ENCODE measurements around the gene PRKCA.

The PRKCA gene

GRCh38 chr17:66416207-66416940, 114.0 kb downstream of the PRKCA start:
- TF ChIP-seq EP300 (IDR thresholded peaks at IDR 0.05; ENCODE audit: borderline replicate concordance) (no peak), CREB1 (IDR thresholded peaks at IDR 0.05; ENCODE audit: low read depth) (no peak), NFIC (IDR thresholded peaks at IDR 0.05) (no peak), EGR1 (IDR thresholded peaks at IDR 0.05) (no peak), TCF12 (IDR thresholded peaks at IDR 0.05; ENCODE audit: low read depth) (no peak), REST (IDR thresholded peaks at IDR 0.05; ENCODE audit: low read depth) (no peak), YY1 (IDR thresholded peaks at IDR 0.05; ENCODE audit: low read depth) (no peak), USF1 (IDR thresholded peaks at IDR 0.05) (no peak), TAF1 (IDR thresholded peaks at IDR 0.05; ENCODE audit: low read depth) (no peak), MAX (IDR thresholded peaks at IDR 0.05) (no peak), ZBTB7A (IDR thresholded peaks at IDR 0.05; ENCODE audit: low read depth) (no peak), TEAD4 (IDR thresholded peaks at IDR 0.05) (no peak), CEBPB (IDR thresholded peaks at IDR 0.05) (no peak), FOXM1 (IDR thresholded peaks at IDR 0.05; ENCODE audit: borderline replicate concordance, low read depth) (no peak), RAD21 (IDR thresholded peaks at IDR 0.05; ENCODE audit: low read depth) (no peak)

- TF ChIP-seq EP300 (IDR thresholded peaks at IDR 0.05; ENCODE audit: borderline replicate concordance) (no peak), TCF12 (IDR thresholded peaks at IDR 0.05; ENCODE audit: low read depth) (no peak), RAD21 (IDR thresholded peaks at IDR 0.05; ENCODE audit: low read depth) (no peak), FOXM1 (IDR thresholded peaks at IDR 0.05; ENCODE audit: borderline replicate concordance, low read depth) (no peak)
Measured at GRCh38 chr17:66417300-66417719, 114.9 kb downstream of the PRKCA start.

GRCh38 chr17:66420961-66421371, 118.6 kb downstream of the PRKCA start:
- TF ChIP-seq YY1 (IDR thresholded peaks at IDR 0.05; ENCODE audit: low read depth) (no peak), USF1 (IDR thresholded peaks at IDR 0.05) (no peak), TCF12 (IDR thresholded peaks at IDR 0.05; ENCODE audit: low read depth) (no peak), TAF1 (IDR thresholded peaks at IDR 0.05; ENCODE audit: low read depth) (no peak), FOXM1 (IDR thresholded peaks at IDR 0.05; ENCODE audit: borderline replicate concordance, low read depth) (no peak), RAD21 (IDR thresholded peaks at IDR 0.05; ENCODE audit: low read depth) (no peak)

- no peak for TF ChIP-seq EP300 (IDR thresholded peaks at IDR 0.05; ENCODE audit: borderline replicate concordance)
Measured at GRCh38 chr17:66422186-66422585, 119.8 kb downstream of the PRKCA start.

GRCh38 chr17:66423056-66423955, 120.9 kb downstream of the PRKCA start:
- no peak for TF ChIP-seq TAF1 (IDR thresholded peaks at IDR 0.05; ENCODE audit: low read depth)
- no peak for TF ChIP-seq EGR1 (IDR thresholded peaks at IDR 0.05)
- no peak for TF ChIP-seq ZBTB7A (IDR thresholded peaks at IDR 0.05; ENCODE audit: low read depth)
- TF ChIP-seq EP300 (IDR thresholded peaks at IDR 0.05; ENCODE audit: borderline replicate concordance): no peak
- no peak for TF ChIP-seq CREB1 (IDR thresholded peaks at IDR 0.05; ENCODE audit: low read depth)
- no peak for TF ChIP-seq CEBPB (IDR thresholded peaks at IDR 0.05)

GRCh38 chr17:66425756-66426396, 123.5 kb downstream of the PRKCA start:
- TF ChIP-seq ZBTB7A (IDR thresholded peaks at IDR 0.05; ENCODE audit: low read depth): no peak
- TF ChIP-seq YY1 (IDR thresholded peaks at IDR 0.05; ENCODE audit: low read depth): no peak
- no peak for TF ChIP-seq RAD21 (IDR thresholded peaks at IDR 0.05; ENCODE audit: low read depth)

GRCh38 chr17:66426397-66427033, 124.1 kb downstream of the PRKCA start:
- peak; percentile 34; the same call in 1 of the 2 replicates for TF ChIP-seq RAD21 (IDR thresholded peaks at IDR 0.05; ENCODE audit: low read depth)
- no peak for TF ChIP-seq TEAD4 (IDR thresholded peaks at IDR 0.05)
